GM19452 (cell line): ENCODE results near the gene ATM.

ENCODE experiments used
- ATAC-seq: cut with Tn5 transposase; IDR thresholded peaks from one replicate; pipeline ENCODE4 v1.9.1; 2021; ENCODE audit not compliant: unreplicated experiment

Gene ATM

DNA sequence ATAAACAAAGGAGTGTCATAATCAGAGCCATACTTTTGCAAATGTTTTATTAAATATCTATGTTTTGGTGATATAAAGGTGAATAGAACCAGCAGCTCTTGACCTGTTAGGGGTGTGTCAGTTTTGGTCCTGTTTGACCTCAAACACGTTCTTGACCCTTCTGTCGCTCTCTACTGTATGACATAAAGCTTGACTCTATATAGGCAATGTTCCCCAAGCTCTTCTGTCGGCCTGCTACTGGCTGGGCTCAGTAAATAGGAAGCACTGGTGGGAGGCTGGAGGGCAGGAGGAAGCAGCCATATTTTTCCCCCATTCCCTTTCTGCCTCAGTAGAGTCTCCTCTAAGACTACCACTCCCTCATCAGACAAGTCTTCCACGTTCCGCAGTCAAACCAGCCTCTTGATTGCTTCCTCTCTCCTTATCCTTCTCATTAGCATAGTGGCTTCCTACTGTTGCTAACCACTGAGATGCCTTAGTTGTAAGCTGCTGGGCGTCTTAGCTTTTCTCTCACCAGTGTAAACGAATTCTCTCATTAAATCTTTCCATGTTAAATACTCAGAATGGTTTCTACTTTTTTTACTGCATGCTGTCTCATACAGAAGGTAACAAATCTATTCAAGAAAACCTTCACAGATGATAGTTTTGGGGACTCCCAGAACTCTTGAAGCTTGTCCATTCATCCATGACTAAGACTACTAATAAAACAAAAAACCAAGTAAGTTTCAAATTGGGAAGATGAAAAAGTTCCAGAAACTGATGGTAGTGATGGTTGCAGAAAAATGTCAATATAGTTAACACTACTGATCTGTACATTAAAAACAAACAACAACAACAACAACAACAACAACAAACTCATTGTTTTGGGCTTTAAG lies 3.7 kb upstream of the ATM start:
- no peak for ATAC-seq

- ATAC-seq, result no peak
Observed at GRCh38 chr11:108220721-108221336, 2.0 kb upstream of the ATM start.

DNA sequence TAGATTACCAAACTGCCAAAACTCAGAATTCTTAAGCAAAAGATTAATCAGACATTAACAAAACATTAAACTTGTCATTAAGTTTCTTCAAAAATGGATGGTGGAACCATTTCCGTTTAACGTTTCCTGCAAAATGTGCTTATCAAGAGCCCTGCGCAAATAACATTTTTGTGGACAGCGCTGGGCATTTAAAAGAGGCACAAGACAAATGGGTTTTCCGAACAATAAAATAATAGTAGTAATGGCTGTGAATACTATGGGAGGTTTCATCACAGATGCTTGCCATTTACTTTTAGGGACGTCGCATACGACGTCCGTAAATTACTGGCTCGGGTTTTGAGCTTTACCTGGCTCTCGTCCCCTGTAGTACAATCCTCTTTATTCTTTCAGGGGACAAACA lies 1.5 kb upstream of the ATM start:
- ATAC-seq, result no peak

DNA sequence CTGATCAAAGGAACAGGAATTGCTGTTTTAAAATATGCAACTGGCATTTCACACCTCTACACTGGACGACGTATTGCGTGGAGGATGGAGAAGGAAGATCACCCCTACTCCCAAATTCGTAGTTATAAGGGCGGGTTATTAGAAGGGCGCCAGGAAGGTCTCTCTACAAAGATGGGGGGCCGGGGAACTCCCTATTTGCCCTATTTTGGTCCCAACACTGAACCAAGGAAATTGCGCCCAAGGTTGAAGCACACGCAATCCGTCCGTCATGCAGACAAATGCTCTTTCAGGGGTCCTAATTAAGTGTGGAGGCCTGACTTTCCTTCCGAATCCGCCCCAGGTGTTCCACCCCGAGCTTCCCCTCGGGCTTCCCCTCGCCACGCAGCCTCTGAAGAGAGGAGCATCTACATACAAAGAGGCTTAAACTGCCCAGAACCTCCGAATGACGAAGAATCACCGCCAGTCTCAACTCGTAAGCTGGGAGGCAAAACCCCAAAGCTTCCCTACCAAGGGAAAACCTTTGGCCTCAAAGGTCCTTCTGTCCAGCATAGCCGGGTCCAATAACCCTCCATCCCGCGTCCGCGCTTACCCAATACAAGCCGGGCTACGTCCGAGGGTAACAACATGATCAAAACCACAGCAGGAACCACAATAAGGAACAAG lies 825 bp upstream of the ATM start:
- no peak for ATAC-seq

- ATAC-seq, result peak; percentile 35
Observed at GRCh38 chr11:108223348-108224149, 682 bp downstream of the ATM start.

DNA sequence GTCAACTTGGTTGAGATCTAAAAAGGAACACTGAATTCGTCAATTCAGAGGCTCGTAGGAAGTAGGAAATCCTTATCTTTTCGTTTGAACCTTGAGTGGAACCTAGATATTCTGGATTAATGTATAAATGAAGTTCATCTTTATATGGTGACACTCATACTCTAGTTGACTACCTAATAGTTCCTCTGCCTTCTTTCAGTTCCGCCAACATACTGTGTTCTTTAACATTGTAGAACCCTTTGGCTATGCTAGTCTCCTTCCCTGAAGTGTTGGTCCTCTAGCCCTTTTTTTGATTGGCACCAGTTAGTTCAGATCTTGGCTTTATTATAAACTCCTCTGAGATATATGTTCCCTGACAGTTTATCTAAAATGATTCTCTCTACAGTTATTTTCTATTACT lies 1.5 kb downstream of the ATM start:
- no peak for ATAC-seq

GRCh38 chr11:108224911-108225786 lies 2.3 kb downstream of the ATM start:
- no peak for ATAC-seq

DNA sequence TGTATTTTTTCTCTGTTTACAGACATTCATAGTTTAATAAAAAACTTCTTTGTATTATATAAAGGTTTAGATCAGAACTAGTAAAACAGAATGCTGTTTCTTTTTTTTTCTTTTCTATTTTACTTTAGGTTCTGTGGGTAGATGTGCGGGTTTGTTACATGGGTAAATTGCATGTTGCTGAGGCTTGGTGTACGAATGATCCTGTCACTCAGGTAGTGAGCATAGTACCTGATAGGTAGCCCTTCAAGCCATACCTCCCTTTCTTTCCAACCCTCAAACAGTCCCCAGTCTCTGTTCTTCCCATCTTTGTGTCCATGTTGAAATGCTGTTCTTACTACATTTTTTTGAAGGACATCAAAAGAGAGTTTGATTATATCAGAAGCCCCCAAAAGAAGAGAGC lies 3.2 kb downstream of the ATM start:
- ATAC-seq, result no peak

GRCh38 chr11:108228251-108228650 lies 5.4 kb downstream of the ATM start:
- ATAC-seq, result no peak

DNA sequence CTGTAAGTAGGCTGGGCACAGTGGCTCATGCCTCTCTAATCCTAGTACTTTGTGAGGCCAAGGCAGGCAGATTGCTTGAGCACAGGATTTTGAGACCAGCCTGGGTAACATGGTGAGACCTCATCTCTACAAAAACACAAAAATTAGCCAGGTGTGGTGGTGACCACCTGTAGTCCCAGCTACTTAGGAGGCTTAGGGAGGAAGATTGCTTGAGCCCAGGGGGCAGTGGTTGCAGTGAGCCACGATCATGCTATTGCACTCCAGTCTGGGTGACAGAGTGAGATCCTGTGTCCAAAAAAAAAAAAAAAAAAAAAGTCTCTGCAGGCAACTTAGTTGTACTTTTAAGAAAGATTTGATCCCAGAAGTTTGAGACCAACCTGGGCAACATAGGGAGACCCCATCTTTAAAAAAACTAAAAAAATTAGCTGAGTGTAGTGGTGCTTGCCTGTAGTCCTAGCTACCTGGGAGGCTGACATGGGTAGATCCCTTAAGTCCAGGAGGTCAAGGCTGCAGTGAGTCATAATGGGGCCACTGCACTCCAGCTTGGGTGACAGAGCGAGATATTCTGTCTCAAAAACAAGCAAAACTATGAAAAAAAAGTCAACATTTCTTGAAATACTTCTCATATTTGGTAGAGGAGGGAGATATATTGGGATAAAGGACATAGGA lies 10.5 kb downstream of the ATM start:
- ATAC-seq, result no peak

DNA sequence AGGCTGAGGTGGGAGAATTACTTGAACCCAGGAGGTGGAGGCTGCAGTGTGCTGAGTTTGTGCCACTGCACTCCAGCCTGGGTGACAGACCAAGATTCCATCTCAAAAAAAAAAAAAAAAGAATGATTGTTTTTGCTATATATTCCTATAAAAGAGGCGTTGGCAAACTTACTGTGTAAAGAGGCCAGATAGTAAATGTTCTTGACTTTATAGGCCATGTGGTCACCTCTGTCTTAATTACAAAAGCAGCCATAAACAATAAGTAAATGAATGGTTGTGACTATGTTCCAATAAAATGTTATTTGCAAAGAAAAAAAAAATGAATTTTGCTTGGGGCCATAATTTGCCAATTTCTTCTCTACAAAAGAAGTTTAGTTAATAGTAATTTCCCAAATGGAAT lies 12.3 kb downstream of the ATM start:
- no peak for ATAC-seq

GRCh38 chr11:108235633-108236032 lies 12.8 kb downstream of the ATM start:
- ATAC-seq, result no peak

DNA sequence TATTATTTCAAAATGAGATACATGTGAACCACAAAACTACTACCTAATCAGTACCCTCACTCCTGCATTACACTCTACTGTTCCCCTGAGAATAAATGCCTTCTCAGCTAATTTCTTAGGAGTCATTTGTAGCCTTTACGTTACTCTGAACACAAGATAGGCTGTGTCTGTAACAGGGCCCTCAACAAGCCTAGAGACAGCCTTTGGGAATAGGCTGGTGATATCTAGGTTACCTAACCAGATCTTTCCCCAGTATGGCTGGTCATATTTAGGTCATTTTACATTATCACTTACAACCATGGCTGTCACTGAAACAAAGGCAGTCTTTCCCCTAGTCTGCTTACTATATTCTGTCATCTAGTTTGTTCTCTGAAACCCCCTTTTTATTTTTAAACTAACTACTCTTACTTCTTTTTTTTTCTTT lies 14.2 kb downstream of the ATM start:
- ATAC-seq, result peak; percentile 79

GRCh38 chr11:108239076-108239475 lies 16.2 kb downstream of the ATM start:
- no peak for ATAC-seq

DNA sequence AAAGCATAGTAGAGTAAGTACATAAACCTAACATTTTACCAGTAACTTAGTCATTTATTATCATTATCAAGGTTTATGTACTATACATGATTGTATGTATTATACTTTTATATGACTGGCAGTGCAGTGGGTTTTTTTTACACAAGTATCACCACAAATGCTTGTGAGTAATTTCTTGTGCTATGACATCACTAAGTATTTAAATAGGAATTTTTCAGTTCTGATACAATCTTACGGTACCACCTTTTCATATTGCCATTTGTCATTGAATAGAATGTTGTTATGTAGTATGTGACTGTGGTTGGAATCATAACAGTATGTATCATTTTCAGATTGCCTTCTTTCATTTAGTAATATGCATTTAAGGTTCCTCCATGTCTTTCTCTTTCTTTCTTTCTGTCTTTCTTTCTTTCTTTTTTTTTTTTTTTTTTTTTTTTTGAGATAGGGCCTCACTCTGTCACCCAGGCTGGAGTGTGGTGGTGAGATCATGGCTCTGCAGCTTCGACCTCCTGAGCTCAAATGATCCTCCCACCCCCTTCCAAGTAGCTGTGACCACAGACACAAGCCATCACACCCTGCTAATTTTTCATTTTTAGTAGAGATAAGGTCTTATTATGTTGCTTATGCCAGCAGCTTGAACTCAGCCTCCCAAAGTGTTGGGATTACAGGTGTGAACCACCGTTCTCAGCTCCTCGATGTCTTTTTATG lies 18.6 kb downstream of the ATM start:
- ATAC-seq, result no peak

DNA sequence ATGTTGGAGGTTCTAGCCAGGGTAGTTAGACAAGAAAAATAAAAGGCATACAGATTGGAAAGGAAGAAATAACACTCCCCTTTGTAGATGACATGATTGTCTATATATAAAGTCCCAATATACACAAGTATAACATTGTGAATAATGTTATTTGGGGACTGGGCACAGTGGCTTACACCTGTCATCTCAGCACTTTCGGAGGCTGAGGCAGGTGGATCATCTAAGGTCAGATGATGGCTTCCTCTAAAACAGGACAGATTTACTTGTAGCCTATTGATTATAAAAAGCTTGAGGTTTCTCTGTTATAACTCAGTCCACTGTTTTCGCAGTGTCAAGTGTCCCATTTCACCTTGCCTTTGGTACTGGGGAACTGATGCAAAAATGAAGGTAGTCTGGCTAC lies 19.6 kb downstream of the ATM start:
- no peak for ATAC-seq

- ATAC-seq, result no peak
Observed at GRCh38 chr11:108246308-108246707, 23.4 kb downstream of the ATM start.

DNA sequence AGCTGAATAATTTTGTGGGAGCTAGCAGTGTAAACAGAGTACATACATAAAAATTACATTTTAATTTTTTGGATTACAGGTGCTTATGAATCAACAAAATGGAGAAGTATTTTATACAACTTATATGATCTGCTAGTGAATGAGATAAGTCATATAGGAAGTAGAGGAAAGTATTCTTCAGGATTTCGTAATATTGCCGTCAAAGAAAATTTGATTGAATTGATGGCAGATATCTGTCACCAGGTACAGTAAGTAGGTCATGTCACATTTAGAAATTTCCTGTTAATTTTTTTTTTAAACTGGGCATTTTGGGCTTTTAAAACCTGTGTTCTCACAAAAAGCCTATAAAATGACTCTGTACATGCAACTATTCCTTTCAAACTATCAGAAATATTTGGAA lies 24.0 kb downstream of the ATM start:
- no peak for ATAC-seq

DNA sequence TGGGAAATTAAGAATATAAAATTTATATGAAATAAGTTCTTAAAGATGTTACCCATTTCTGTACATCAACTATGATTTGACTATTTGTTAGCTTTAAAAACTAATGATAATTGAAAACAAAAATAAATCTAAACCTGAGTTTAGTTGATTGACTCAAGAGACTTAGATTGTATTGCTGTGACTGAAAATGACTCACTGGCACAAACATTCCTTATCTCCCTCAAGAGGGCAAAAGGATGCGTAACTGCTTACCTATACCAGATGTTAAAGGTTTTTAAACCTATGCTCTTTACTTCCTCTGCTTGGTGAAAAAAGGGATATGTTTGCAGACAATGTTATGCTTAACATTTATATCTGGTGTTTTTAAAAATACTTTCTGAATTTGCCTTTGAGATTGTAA lies 30.3 kb downstream of the ATM start:
- no peak for ATAC-seq
